HG03460 (cell line): ENCODE measurements around the gene DDX53.

Experiments used
- ATAC-seq: cut with Tn5 transposase; IDR thresholded peaks from one replicate; pipeline ENCODE4 v1.9.1; 2021; ENCODE audit not compliant: unreplicated experiment

The DDX53 gene

DNA sequence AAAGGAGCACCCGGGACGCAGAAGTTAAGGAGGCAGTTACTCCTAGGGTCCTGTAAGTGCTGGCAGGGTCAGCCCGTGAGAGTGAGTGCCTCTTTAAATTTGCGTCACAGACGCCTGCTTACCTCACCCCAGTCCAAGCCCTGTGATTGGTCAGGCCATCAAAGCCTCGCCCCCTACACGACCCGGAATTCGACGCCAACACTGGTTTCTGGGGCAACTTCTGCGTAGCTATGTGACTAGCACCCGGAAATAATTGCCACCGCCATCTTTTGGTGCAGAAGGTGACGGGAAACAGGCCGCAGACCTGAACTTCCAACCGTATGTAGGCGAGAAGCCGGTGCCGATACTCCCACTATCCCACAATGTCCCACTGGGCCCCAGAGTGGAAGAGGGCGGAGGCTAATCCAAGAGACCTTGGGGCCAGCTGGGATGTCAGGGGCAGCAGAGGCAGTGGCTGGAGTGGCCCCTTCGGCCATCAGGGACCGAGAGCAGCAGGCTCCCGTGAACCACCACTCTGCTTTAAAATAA, at the start of gene DDX53:
Gene DDX53, plus strand, starts transcription at position 265 of the 528 bp plus-strand sequence. Its CDS starts 98 bp downstream, at position 363.
- ATAC-seq = no peak

DNA sequence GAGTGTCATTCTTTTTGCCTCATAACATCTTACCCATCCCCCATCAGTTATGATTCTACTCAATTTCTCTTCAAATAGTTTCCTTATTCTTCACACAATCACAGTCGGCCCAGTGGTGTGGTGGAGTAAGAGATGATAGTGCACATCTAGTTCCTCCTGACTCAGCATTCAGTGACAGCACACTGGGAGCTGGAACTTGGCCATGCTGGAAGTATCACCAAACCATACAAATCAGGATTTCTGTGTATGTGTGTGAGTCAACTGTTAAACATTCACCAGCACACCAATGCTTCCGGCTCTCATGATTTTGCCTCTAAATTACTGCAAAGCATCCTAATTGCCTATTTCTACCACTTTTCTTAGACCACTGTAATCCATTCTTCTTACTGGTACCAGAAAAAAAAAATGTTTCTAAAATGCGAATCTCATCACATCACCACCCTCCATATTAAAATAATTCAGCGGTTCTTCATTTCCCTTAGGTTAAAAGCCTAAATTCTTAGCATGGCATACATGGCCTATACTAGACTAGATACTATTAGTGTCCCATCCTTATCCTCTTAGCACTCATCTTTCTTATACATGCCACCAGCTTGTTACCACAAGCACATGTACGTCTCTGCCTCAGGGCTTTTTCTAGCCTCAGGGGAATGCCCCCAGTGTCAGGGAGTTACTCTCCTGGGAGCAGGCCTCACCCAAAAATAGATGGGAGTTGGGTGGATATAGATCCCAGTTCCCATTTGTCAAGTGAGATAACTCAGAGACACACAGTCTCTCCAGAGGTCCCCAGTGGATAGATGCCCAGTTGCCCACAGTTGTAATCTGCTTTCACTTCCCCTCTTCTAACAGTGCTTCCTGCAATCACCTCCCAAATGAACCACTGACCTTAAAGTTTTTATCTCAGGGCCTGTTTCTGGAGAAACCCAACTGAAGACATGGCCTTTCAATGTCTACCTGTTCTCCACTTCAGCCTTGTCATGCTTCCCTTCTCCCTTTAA, 49.2 kb upstream of the DDX53 start:
- no peak for ATAC-seq

DNA sequence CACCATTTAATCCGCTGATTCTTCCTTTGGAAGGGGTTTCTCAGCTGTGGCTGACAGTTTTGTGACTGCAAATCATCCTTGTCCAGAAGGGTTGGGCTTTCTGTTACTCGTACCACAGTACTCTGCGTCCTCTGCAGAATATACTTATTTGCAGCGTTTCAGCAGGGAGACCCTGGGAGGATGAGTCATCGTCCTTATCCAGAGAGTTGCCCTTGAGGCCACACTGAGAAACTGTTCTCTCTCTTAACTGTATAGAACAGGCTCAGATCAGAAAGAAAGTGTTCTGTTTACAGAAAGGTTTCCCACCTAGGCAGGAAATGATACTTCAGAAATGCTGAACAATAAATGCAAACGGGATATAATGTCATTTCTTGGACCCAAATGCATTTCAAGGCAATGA, 47.8 kb upstream of the DDX53 start:
- no peak for ATAC-seq

DNA sequence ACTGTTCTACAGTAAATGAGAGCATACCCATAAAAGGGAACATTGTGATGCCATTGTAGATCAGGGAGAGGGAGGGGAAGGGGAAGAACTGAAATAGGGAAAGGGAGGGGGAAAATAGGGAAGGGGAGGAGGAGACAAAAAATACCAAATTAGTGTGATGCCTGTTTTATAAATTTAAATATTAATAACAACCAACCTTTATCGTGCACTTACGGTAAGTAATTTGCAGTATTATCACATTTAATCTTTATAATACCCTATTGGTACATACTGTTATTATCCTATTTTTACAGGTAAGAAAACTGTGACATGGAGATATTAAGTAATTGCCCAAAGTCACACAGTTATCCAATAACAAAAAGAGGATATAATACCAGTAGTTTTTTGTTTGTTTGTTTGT, 41.5 kb upstream of the DDX53 start:
- no peak for ATAC-seq

DNA sequence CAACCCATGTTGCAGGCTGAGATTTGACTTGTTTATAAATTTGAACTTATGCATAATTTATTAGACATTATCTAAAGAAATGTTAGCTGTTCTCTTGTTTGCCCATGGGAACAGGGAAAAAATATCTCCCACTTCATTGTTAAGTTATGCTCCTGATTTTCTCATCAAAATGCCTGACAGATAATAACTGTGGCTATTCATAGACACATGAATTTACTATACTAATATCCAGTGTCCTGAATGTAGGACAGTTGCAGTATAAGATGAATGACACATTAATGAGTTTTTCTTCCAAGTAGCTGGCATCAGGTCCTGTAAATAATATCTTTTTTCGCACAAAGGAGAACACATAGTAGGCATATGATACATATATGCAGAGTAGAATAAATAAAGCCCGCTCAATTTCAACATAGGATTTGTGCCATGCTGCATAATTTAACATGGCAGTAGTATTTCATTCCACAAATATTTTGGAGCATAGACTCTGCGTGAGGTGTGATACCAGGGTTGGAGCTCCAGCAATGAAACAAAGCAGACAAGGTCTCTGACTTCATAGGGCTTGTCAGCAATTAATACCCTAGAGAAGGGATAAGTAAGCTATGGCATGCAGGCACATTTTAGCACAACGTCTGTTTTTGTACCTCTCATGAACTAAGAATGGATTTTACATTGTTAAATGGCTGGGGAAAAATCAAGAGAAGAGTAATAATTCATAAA, 40.4 kb upstream of the DDX53 start:
- ATAC-seq = no peak

DNA sequence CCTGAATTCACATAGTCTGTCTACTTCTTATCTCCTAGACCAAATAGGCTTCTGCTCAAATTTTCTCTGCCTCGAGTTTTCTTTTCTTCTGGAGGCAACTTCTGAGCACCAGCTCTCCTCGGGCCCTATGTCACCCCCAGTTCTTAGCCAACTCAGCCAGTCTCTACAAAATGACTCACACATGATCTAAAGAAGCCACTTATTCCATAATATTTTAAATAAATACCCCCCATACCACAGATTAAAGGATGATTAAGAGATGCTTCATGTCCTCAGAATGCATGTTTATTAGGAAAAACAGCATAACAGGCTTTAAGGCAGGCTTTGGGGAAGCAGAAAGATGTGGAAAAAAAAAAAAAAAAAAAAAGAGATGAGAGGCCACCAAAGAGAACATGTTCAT, 36.6 kb upstream of the DDX53 start:
- no peak for ATAC-seq

DNA sequence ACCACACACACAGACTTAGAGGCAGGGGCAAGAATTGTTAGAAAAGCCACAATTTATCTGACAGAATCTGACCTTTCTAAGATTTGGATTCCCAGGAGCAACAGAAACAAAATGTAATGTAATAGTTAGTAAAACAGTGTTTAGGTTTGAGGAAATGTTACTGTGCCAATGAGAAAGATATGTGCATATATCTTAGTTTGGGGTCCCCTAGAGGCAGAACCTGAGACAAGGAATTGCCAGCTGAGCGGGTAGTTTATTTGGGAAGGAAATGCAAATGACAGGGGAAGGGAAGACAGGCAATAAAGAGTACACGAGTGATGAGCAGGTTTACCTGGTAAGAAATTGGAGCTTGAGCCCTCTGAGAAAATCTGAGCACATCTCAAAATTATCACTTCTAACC, 31.3 kb upstream of the DDX53 start:
- ATAC-seq = no peak

DNA sequence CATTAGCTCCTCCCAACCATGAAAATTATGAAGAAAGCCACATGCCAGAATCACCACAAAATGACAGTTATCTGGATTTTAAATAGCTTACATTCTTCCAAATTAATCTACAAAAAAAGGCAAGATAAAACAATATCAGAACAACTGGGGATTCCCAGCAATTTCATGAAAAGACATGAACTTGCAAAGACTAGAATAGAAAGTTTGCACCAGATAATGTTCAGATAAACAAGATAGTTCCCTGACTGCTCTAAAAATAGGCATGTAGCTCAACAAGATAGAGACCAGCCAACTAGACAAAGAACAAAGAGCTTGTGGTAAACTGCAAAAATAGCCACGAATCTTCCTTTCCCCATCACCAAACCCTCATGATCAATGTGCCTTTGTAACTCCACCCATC, 30.3 kb upstream of the DDX53 start:
- no peak for ATAC-seq

DNA sequence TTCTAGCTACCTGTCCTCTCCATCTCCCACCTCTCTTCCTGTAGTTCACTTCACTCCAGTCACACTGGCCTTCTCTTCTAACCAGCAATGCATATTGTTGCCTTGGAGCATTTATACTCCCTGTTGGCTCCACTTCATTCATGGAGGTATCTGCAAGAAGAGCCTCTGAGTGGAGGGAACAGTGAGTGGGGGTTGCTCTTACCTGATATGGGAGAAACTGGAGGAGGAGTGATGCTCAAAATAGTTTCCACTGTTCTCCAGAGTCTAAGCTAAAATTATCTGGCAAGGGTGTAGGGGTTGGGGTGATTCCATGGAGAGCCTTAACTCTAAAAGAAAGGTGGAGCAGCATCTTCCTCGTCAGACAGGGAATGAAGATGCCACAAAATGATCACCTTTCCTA, 28.9 kb upstream of the DDX53 start:
- ATAC-seq = no peak

DNA sequence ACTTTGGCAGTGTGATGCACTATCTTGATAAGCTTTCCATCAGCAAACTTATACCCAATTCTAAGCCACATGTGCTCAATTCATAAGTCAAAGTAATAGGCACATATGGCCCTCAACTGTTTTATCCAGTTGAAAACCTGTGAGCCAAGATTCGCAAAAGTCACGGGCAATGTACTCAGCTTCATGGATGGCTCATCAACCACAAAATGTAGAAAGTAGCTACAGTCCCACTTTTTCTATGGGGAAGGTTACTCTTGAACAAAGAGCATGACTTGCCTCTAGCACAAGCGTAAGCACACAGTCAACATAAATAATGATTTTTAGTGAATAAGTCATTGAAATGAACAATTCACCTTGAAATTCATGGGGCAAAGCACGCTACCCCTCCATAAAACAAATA, 25.1 kb upstream of the DDX53 start:
- no peak for ATAC-seq

DNA sequence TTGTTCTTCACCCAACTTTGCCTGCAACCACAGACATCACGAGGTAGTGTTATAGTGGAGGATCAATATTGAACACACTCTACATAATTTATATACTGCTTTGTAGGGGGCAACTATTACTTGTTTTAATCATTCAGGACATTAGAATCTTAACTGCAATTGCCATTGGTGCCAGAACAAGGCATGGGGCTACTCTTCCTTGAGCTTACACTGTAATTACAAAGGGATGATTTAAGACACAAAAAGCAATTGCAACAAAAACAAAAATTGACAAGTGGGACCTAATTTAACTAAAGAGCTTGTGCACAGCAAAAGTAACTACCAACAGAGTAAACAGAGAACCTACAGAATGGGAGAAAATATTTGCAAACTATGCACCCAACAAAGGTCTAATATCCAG, 24.0 kb upstream of the DDX53 start:
- ATAC-seq = no peak

DNA sequence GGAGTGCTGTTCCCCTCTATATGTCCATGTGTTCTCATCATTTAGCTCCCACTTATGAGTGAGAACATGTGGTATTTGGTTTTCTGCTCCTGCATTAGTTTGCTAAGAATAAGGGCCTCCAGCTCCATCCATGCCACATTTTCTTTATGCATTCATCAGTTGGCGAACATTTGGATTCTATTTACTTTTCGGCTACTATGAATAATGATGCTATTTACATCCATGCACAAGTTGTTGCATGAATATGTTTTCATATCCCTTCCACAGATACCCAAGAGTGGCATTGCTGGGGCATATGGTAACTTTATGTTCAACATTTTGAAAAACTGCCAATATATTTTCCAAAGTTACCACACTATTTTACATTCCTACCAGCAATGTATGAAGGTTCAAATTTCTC, 13.8 kb upstream of the DDX53 start:
- no peak for ATAC-seq

DNA sequence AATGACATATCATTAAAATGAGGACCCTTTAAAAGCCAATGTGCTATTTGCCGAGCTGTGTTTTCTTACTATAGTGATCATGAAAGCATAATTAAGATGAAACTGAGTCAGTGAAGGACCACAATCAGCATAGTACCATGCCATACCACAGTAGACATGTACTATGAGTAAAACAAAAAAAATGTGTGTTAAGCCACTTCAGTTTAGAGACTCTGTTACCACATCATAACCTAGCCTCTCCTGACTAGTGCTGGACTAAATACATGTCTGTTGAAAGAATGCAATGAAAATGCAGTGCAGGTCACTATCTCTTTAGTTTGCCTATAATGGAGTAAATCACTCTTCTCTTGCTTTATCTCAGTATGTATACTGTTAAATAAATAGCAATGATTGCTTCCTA, 12.3 kb upstream of the DDX53 start:
- ATAC-seq = no peak

DNA sequence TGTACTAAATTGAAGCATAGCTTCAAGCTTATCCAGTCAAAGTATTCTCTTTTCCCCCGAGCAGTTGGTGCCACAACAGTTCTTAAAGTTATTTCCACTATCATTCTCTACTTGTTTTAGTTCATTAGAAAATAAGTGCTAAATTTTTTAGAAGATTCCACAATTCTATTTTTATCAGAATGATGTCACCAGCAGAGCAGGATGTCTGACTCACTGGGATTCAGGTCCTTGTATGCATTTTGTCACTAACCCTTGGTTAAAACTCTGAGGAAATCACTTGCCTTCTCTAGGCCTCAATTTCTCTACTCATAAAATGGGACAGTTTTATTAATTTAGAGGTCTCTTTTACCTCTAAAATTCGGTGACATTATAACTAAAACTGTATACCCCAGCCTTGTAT, 3.4 kb downstream of the DDX53 start:
- no peak for ATAC-seq

DNA sequence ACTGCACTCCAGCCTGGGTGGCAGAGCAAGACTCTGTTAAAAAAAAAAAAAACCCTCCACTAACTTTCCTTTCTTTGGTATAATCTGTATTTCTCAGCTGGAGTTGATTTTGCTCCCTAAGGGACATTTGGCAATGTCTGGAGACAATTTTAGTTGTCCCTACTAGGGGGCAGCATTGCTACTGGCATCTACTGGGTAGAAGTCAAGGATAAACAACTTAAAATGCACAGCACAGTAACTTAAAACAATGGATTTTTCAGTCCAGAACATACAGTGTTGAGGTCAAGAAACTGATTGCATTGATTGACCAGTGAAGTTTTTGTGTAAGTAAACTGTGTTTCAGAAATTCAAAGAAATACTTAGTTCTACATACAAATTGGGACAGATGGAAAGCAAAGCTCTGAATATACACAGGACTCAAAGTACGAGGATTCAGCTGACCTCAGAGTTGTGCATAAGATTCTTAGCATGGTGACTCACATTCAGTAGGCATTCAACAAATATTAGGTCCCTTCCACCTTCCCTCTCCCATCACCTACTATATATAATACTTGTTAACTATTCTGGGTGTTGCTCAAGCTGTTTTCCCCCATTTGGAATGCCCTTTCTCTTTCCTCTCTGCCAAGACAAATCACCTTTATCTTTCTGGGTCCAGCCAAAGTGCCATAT, 8.8 kb downstream of the DDX53 start:
- no peak for ATAC-seq

DNA sequence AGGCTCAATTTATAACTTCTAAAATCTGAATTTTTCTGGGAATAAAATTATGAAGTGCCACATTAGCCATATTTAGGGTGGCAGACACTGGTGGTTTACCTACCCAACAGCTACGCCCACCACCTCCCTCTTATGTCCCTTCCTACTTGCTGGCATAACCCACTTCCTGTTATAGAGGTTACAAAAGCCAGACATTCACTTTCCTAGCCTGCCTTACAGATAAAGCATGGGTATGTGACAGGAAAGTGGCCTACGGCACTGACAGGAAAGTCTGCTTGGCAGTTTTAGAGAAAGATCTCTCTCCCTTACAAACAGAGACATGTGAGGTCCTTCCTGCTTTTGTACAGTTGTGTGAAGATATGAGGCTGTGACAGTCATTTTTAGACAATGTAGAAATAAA, 12.4 kb downstream of the DDX53 start:
- no peak for ATAC-seq

DNA sequence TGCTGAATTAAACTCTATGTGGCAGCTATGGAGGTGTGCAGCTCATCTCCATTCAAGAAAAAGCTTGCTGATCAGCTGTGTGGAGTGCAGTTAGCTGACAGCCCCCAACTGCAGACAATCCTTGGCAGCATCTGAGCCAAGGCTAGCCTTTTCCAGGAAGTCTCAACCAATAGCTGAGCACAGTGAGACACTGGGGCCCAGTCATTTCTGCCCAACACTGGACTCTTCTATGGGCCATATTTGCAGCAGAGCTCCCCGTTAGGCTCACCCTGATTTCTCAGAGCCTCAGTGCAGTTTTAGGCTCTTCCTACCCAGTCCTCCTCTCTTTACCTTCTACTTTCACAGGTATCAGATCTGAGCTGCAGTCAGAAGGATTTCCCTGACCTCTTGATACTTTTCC, 12.9 kb downstream of the DDX53 start:
- ATAC-seq = no peak

DNA sequence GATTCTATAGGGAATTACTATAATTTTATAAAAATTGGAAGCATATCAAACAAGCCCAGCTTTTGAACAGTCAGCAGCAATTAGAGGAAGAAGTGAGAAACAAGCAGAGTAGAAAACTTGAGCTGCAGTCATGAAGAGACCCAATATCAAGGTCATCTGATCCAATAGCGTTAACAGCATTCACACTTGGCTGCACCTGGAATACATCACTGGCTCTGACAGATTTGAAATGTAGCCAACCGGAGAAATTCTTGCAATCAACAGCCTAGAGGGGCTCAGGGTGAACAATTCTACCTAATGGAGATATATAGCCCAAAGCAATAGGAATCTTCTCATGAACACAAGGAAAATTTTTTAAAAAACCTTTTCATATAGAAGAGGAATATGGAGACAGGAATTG, 13.6 kb downstream of the DDX53 start:
- ATAC-seq = no peak

DNA sequence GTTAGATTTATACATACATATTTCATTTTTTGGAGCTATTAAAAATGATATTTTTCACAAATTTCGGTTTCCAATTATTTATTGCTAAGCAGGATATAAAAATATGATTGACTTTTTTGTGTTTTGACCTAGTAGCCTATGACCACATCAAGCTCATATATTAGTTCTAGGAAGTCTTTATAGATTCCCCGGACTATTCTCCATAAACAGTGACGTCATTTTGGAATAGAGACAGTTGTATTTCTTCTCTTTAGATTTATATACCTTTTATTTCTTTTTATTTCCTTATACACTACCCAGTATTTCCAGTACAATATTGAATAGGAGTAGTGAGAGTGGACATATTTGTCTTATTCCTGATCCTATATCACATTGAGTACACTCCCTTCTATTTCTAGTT, 31.8 kb downstream of the DDX53 start:
- ATAC-seq = no peak

DNA sequence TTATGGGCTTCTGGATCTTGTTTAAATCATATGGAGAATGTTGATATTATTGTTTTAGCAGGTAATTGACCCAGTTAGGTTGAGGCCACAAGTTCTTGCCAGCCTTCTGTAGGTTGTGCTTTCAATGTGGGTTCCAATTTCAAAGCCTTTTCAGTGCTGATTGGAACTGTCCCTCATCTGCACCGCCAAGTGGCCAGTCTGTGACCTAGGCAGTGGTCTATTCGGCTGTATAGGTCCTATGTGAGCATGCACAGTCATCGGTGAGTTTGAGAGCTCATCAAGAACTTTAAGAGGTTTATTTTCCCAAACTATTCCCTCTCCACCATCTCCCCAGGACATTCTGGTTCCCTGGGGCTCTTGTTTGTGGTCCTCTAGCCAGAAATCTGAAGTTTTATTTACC, 35.7 kb downstream of the DDX53 start:
- ATAC-seq = no peak

DNA sequence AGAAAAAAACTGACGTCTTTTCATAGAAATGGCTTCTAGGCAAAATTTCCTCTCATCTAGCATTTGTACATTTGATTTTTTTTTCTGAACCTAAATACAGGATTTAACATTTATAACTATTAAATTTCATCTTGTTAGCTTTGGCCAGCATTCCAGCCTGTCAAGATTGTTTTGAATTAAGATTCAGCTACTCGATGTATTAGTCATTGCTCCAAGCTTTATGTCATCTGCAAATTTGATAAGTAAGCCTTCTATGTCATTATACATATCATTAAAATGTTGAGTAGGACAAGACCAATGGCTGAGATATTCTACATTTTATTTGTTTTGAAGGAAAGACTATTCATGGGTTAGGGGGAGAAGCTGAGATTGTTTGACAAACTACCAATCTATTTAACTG, 46.7 kb downstream of the DDX53 start:
- no peak for ATAC-seq
